Aorta (tissue), 5 donors: Measurements from ENCODE around the gene SERTAD2. TPM values are rescaled to one million over a fixed set of nuclear protein-coding genes. Genes with fewer than 3 reads are reported as not detected.

Experiments
- ATAC-seq: fragments of 200-7000 bp; cut with Tn5 transposase; one replicate; pipeline ENCODE4 v1.9.1; 2022; ENCODE audit warnings: moderate library complexity; ENCODE audit not compliant: low FRiP score
- DNase-seq, 2 donors: peaks; one replicate each; pipeline ENCODE4 v3.0.0-alpha.2; 2020
- H3K27ac ChIP-seq, 2 donors: one replicate each; pipeline ENCODE4 v1.5.1; 2013; ENCODE audit warnings: low read length in 2 of 2, mild to moderate bottlenecking in 2 of 2, moderate library complexity in 2 of 2, control low read depth in 1 of 2, inconsistent platforms in 1 of 2, low read depth in 1 of 2
- H3K27me3 ChIP-seq, 2 donors: one replicate each; pipeline ENCODE4 v1.6.1; 2013; ENCODE audit warnings: control low read depth in 1 of 2, low read length in 1 of 2, mild to moderate bottlenecking in 1 of 2, moderate library complexity in 1 of 2; ENCODE audit not compliant: insufficient read depth in 2 of 2, control insufficient read depth in 1 of 2
- H3K36me3 ChIP-seq, 2 donors: one replicate each; pipeline ENCODE4 v1.6.1; 2013; ENCODE audit warnings: control low read depth in 1 of 2, low read length in 1 of 2, mild to moderate bottlenecking in 1 of 2; ENCODE audit not compliant: insufficient read depth in 2 of 2, control insufficient read depth in 1 of 2
- H3K4me1 ChIP-seq, 2 donors: one replicate each; pipeline ENCODE4 v1.6.1; 2013; ENCODE audit warnings: low read length in 2 of 2, control low read depth in 1 of 2, mild to moderate bottlenecking in 1 of 2, moderate library complexity in 1 of 2; ENCODE audit not compliant: insufficient read depth in 2 of 2, control insufficient read depth in 1 of 2
- H3K4me3 ChIP-seq, 2 donors: one replicate each; pipeline ENCODE4 v1.5.1; 2013; ENCODE audit warnings: low read length in 2 of 2, control low read depth in 1 of 2, mild to moderate bottlenecking in 1 of 2
- H3K9me3 ChIP-seq: one replicate; pipeline ENCODE4 v1.6.1; 2013; ENCODE audit warnings: mild to moderate bottlenecking, low read length; ENCODE audit not compliant: control insufficient read depth
- WGBS, 2 donors: extraction: QIAGEN DNeasy Blood & Tissue Kit; methylation state at CpG; one replicate each; pipeline ENCODE4 v1.1.7; 2013; 5-methylcytosine and 5-hydroxymethylcytosine counted together
- intact Hi-C, 2 donors: fragments of 100-400 bp; cut with DNase I; formaldehyde crosslinking; loops; one replicate each; pipeline versions ENCODE4 v1.14.2 to v1.15.0; 2022
- polyA plus RNA-seq, 2 donors: library from polyadenylated mRNA; stranded (reverse); fragments of 200-250 nt; gene quantifications; one replicate each; pipeline ENCODE4 v1.2.3, GENCODE V29; 2013
- total RNA-seq, 2 donors: library from RNA; stranded (reverse); fragmentation: NEBNext Ultra II Directional; extraction: Animal tissue kit (Norgen Biotek cat#: 25700); gene quantifications; one replicate each; pipeline ENCODE4 v1.2.1, GENCODE V29; 2021
- donor health status: healthy with polysubstance abuse.
- donor health status: Bipolar disorder and iron deficiency.
- donor health status: DM: no; HTN: no; CAD: no.
- donor health status: DM: no; HTN: no; CAD: no.
- donor health status: DM: yes; HTN: yes; CAD: no.

The SERTAD2 gene
- total and polyA plus RNA-seq, 4 donors, result 4.6 to 27.4 (median 20.6) TPM

DNA sequence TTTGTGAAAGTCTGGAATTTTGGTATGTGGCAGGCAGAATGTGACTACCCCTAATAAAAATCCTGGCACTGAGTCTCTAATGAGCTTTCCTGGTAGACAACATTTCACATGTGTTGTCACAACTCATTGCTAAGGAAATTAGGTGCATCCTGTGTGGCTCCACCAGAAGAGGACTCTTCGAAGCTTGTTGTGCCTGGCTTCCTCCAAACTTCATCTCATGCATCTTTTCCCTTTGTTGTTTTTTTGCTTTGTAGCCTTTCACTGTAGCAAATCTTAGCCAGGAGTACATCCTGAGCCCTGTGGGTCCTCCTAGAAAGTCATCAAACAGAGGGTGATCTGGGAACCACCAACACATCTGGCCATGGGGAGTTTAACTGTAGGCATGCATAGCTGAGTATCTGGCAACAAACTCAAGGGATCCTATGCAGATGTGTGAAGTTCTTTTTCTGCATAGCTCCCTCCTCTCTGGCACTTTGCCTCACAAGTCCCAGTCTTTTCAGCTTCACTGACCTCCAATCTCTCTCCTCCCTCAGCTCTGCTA is 42.1 kb upstream of the SERTAD2 start:
- no peak for DNase-seq
- H3K4me3 ChIP-seq, result no peak overlapping the region
- no peak for ATAC-seq
- no peaks in the 10 kb centered on the region for H3K4me1 ChIP-seq
- intact Hi-C loops, result loop anchor here in 1 of 2 donors (5.0 kb wide), 1 partner anchor 33 kb away; no protein-coding TSS in a partner anchor
- H3K9me3 ChIP-seq, result no peaks in the 10 kb centered on the region
- no peaks in the 10 kb centered on the region for H3K27me3 ChIP-seq
- no peaks in the 10 kb centered on the region for H3K36me3 ChIP-seq
- H3K27ac ChIP-seq, result no peak overlapping the region
- 78 to 85% methylated on average over 1 of the region's 1 CpG for WGBS, 2 donors

GRCh38 chr2:64692401-64692800 is 38.7 kb upstream of the SERTAD2 start:
- DNase-seq (no peak), ATAC-seq (no peak)
- H3K27me3 ChIP-seq, result no peaks in the 10 kb centered on the region
- 68 to 87% methylated on average over 4 of the region's 4 CpGs for WGBS, 2 donors
- no peaks in the 10 kb centered on the region for H3K4me1 ChIP-seq
- H3K4me3 ChIP-seq, result no peak overlapping the region
- no peak overlapping the region for H3K27ac ChIP-seq
- intact Hi-C loops, result no loop called here
- no peaks in the 10 kb centered on the region for H3K9me3 ChIP-seq
- no peaks in the 10 kb centered on the region for H3K36me3 ChIP-seq

DNA sequence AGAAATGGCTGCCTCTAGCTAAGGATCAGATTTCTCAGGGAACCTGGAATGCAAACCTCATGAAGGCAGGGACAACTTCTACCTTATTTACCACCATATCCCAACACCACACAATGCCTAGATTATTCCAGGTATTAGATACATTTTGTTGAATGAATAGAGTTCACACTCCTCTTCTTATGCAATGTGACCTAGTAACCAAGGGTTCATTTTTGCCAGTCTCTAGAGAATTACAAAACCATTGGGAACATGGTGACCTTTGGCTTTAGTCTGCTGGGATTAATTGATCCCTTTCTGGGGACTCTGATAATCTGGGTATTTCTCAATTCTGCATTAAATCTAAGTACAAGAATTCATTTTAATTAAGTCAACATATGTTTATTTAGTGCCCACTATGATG is 35.2 kb upstream of the SERTAD2 start:
- intact Hi-C loops, result no loop called here

DNA sequence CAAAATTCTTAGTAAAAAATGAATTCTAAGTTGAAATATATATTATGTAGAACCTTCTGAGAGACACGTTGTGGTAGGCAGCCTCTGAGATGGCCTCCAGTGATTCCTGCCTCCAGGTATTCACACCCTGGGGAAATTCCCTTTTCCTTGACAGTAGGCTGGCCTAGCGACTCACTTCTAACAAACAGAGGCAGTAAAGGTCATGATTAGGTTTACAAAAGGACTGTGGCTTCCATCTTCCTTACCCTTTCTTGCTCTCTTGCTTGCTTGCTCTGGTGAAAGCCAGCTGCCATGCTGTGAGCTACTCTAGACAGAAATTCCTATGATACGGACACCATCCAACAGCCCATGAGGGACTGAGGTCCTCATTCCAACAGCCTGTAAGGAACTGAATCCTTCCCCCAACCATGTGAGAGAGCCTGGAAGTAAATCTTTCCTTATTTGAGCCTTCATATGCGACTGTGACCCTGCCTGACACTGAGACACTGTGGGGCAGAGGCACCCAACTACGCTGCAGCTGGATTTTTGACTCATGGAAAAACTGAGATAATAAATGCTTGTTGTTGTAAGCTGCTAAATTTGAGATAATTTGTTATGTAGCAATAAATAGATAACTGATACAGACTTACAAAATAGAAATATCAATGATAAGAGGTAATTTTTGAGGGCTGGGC is 32.7 kb upstream of the SERTAD2 start:
- intact Hi-C loops, result no loop called here
- H3K27ac ChIP-seq, result no peak overlapping the region
- H3K27me3 ChIP-seq, result no peaks in the 10 kb centered on the region
- no peak overlapping the region for H3K4me3 ChIP-seq
- DNase-seq (no peak), ATAC-seq (no peak)
- no peaks in the 10 kb centered on the region for H3K36me3 ChIP-seq
- no peaks in the 10 kb centered on the region for H3K4me1 ChIP-seq
- H3K9me3 ChIP-seq, result no peaks in the 10 kb centered on the region
- 93 to 94% methylated on average over 5 of the region's 5 CpGs for WGBS, 2 donors

More for the DNA sequence above, 35.2 kb upstream of the SERTAD2 start:
- Histone ChIP-seq H3K27ac (no peak overlapping the region), H3K36me3 (no peaks in the 10 kb centered on the region), H3K4me3 (no peak overlapping the region), H3K27me3 (no peaks in the 10 kb centered on the region), H3K9me3 (no peaks in the 10 kb centered on the region), H3K4me1 (no peaks in the 10 kb centered on the region)
- ATAC-seq, result no peak
- no peak for DNase-seq

GRCh38 chr2:64685430-64685829 is 31.7 kb upstream of the SERTAD2 start:
- no peaks in the 10 kb centered on the region for H3K4me1 ChIP-seq
- WGBS, 2 donors, result 77 to 85% methylated on average over 1 of the region's 1 CpG
- no peak for ATAC-seq

DNA sequence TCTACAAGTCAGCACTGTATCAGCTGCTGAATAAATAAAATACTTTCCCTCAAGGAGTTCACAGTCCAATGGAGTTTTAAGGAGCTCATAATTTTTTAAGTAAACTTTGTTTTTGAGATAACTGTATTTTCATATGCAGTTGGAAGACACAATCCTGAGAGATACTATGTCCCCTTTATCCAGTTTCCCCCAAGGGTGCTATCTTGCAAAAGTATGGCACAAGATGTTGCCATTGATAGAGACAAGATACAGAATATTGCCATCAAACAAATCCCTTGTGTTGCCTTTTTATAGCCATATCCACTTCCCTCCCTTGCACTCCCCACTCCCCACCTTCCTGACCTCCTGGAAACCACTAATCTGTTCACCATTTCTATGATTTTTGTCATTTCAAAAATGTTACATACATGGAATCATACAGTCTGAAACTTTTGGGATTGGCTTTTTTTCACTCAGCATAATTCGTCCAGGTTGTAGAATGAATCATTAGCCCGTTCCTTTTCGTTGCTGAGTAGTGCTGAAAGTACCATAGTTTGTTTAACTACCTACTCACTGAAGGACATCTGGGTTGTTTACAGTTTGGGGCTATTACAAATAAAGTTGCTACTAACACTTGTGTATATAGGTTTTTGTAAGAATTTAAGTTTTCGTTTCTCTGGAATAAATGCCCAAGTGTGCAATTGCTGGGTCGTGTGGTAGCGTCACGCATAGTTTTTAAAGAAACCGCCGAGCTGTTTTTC is 30.2 kb upstream of the SERTAD2 start:
- no peaks in the 10 kb centered on the region for H3K4me1 ChIP-seq
- ATAC-seq (no peak), DNase-seq (no peak)
- H3K36me3 ChIP-seq, result no peaks in the 10 kb centered on the region
- H3K27ac ChIP-seq, result no peak overlapping the region
- no peaks in the 10 kb centered on the region for H3K27me3 ChIP-seq
- intact Hi-C loops, result no loop called here
- no peaks in the 10 kb centered on the region for H3K9me3 ChIP-seq
- 80 to 94% methylated on average over 9 of the region's 9 CpGs for WGBS, 2 donors
- no peak overlapping the region for H3K4me3 ChIP-seq

More at GRCh38 chr2:64685430-64685829, 31.7 kb upstream of the SERTAD2 start:
- intact Hi-C loops, result no loop called here
- H3K4me3 ChIP-seq, result no peak overlapping the region
- no peak for DNase-seq
- H3K9me3 ChIP-seq, result no peaks in the 10 kb centered on the region
- H3K27me3 ChIP-seq, result no peaks in the 10 kb centered on the region
- no peak overlapping the region for H3K27ac ChIP-seq
- no peaks in the 10 kb centered on the region for H3K36me3 ChIP-seq

DNA sequence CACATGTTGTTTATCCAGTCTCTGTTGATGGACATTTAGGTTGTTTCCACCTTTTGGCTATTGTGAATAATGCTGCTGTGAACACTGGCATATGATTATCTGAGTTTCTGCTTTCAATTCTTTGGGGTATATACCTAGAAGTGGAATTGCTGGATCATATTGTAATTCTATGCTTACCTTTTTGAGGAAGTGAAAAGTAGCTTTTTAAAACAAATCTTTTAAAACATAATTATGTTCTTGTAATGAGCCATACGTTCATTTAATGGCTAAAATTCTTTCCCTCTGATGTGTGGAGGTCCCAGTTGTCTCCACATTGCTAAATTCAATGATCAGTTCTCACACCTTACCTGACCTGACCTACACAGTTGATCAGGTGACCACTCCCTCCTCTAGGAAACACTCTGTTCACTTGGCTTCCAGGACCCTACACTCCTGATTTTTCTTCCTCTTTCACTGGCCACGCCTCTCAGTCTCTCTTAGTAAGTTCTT is 27.8 kb upstream of the SERTAD2 start:
- Histone ChIP-seq H3K27ac (no peak overlapping the region), H3K27me3 (no peaks in the 10 kb centered on the region), H3K36me3 (no peaks in the 10 kb centered on the region), H3K4me1 (peaks cover 0 to 4% of the 10 kb centered on the region in 2 donors), H3K4me3 (no peak overlapping the region), H3K9me3 (no peaks in the 10 kb centered on the region)
- DNase-seq (no peak), ATAC-seq (no peak)
- WGBS, 2 donors, result 93 to 94% methylated on average over 2 of the region's 2 CpGs
- intact Hi-C loops, result no loop called here

DNA sequence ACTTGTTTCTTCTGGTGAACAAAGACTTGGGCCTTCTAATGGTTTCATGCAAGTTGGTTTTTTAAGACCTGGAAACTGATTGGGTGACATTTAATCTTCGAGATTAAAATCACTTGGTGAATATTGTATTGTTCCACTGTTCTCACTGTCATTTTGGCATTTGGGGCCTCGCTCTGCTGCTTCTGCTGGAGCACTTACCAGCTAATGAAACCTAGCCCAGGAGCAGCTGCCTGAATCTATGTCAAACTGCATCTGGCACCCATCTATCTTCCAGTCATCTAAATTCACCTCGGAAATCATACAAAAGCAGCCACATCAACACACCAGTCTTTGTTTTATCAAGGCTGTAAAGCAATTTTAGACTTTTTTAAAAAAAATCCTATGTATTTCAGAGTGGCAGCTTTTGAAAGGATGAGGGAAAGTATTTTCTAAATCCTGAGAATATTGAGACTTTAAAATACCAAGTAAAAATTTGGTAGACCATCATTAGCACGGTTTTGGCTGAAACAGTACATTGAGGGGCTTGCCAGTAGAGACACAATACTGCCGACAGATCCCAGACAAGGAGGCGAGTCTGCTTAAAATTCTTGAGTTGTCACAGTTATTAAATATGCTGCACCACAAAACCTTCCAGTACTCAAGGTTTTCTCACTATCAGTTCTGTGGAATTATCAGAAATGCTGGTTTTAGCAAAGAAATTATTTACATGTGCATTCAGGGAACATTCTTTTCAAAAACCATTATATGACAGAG is 26.1 kb upstream of the SERTAD2 start:
- H3K27ac ChIP-seq, result no peak overlapping the region
- intact Hi-C loops, result no loop called here
- WGBS, 2 donors, result 69 to 79% methylated on average over 6 of the region's 6 CpGs

More for the DNA sequence above, 26.1 kb upstream of the SERTAD2 start:
- ATAC-seq (no peak), DNase-seq (no peak)
- H3K9me3 ChIP-seq, result no peaks in the 10 kb centered on the region
- H3K27me3 ChIP-seq, result no peaks in the 10 kb centered on the region
- no peak overlapping the region for H3K4me3 ChIP-seq
- peaks cover 0 to 4% of the 10 kb centered on the region in 2 donors for H3K4me1 ChIP-seq
- H3K36me3 ChIP-seq, result no peaks in the 10 kb centered on the region
